HPDE6-E6E7 (cell line): ENCODE data around the gene NDUFA3.

Experiments
- DNase-seq: peaks from one replicate; pipeline ENCODE4 v3.0.0; 2011; ENCODE audit warnings: missing footprints; ENCODE audit errors: extremely low spot score

Gene NDUFA3

DNA sequence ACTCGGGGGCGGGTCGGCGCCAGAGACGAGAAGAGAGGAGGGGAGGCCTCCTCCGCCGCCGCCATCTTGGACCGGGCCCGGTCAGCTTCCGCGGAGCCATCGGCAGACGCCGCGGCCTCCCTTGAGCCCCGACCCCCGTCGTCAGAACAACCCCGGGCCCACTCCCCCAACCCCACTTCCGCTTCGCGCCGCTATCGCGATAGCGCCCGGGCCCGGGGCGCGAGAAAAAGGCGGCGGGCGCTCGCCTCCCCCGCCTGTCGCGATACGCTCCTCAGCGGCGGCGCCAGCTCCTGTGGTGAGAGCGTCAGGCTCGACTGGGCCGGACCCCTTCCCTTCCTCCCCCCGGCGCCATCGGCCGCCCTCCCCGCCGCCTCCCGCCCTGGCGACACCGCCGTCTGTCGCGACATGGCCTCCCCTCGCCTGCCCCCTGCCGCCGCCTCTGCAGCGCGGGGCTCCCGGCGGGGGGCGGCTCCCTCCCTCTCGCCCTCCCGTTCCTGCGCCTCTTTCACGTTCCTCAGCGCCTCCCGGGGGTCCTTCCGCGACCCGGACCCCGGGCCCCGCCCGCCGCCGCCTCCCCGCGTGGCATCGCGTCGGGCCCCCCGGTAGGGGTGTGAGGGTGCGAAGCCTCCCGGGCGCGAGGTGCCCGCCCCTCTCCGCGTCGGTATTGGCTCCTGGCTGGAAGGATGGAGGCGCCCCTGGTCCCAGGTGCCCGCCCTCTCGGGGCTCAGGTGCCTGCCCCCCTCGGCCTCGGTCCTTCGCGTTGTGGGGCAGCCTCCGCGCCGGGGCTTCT lies 35.2 kb downstream of the NDUFA3 start, which contains the start of gene CNOT3:
TSS of gene CNOT3 (plus strand) at position 64 of the 790 bp plus-strand sequence. CDS start 5,217 bp downstream, outside the sequence.
- no peak for DNase-seq

DNA sequence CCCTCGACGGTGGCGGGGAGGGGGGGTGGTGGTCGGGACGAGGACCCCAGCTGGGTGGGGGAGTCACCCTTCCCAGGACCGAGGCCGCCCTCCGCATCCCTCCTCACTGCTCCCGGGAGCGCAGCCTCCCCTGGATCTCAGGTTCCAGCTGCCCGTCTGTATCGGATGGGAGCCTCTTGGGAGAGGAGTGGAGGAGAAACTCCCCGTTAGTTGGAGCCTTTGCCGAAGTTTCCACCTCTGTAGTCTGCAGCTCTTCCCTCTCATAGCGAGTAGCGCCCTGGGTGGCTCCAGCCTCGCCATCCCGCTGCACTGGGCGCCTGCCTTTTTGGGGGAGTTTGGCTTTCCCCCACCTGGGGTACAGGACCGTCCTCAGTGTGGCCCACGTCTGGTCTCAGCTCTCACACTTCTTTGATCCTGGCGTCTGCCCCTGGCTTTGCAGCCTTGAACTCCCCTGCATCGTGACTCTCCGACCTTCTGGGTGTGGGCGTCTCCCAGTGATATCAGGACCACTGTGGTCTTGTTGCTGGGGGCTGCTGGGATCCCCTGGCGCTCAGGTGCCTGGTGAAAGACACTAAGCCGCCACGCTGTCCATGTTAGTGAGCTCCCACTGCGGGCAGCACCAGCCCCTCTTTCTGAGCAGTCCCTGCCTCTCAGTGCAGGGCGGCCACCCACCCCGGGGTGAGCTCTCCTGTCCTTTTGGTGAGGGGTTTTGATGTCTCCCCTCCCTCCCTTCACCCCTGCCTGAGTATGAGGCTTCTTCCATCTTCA lies 36.0 kb downstream of the NDUFA3 start:
- no peak for DNase-seq

DNA sequence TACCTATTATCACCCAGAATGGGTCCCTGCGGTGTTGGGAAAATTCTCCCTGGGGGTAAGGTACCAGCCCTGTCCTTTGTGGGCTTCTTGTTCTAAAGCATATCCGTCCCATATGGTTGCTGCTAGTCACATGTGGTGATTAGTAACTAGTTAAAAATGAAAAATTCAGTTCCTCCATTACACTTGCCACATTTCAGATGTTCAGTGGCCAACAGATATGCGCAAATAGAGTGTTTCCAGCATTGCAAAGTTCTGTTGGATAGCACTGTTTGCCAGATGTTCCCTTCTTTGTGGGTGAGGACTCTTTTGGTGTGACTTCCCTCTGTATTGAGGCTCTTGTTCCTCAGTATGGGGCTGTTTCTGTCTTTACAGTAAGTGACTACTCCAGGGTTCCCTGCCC lies 38.7 kb downstream of the NDUFA3 start:
- no peak for DNase-seq

DNA sequence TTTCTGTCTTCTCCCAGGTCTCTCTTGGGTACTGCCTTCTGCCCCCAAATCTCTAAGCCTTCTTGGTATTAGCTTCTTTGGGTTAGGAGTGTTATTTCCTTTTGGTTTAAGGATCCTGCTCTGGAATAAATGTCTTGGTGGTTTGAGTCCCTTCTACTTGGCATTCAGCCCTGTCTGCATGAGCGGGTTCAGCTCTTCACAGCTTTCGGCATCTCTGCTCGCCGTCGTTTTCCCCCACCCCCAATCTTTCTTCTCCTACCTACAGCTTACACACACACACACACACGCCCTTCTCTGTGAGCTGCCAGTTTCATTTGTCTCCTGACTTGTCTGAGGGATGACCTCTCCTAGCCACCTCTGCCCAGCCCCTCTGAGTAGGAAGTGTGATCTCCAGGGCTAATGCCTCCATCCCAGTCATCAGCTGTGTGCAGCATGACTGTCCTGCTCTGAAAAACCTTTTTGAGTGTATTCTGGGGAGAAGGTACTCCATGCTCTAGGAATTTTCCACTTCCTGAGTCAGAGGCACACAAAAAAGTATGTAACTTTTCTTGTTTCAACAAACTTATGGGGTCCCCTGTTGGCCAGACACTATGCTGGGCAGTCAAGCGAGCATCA lies 39.6 kb downstream of the NDUFA3 start:
- no peak for DNase-seq

DNA sequence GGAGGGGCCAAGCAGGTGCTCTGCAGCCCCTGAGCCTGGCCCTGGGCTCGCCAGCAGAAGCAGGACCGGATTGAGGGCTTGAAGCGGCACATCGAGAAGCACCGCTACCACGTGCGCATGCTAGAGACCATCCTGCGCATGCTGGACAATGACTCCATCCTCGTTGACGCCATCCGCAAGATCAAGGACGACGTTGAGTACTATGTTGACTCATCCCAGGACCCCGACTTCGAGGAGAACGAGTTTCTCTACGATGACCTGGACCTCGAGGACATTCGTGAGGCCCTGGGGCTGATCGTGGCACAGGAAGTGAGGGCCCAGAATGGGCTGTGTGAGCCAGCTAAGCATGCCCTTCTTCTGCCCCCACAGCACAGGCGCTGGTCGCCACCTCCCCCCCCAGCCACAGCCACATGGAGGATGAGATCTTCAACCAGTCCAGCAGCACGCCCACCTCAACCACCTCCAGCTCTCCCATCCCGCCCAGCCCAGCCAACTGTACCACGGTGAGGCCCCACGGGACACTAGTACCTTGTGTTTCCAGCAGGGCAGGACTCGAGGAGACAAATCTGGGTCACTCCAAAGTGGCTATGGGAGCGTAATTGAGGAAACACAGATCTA lies 43.0 kb downstream of the NDUFA3 start:
- no peak for DNase-seq

DNA sequence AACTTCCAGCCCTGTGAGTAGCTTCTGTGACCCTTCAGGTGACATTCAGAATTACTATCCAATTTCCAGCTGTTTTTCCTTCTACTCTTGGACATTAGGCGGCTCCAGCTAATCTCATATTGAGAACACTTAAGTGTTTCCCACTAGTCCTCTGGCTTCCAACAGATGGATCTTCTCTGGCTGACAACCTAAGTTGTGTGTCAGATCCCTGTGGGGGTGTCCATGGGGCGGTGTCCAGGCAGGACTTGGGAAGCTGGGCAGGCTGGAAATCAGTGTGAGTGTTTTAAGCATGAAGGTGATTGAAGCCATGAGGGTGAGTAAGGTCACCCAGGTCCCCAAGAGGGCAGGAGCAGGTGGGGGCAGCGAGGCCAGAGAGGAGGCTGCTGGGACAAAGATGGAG lies 45.0 kb downstream of the NDUFA3 start:
- no peak for DNase-seq

DNA sequence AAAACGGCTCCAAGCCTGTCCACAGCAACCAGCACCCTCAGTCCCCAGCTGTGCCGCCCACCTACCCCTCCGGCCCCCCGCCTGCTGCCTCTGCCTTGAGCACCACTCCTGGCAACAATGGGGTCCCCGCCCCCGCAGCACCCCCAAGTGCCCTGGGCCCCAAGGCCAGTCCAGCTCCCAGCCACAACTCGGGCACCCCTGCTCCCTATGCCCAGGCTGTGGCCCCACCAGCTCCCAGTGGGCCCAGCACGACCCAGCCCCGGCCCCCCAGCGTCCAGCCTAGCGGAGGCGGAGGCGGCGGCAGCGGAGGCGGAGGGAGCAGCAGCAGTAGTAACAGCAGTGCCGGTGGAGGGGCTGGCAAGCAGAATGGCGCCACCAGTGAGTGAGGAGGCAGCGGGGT lies 45.5 kb downstream of the NDUFA3 start:
- DNase-seq, result no peak

DNA sequence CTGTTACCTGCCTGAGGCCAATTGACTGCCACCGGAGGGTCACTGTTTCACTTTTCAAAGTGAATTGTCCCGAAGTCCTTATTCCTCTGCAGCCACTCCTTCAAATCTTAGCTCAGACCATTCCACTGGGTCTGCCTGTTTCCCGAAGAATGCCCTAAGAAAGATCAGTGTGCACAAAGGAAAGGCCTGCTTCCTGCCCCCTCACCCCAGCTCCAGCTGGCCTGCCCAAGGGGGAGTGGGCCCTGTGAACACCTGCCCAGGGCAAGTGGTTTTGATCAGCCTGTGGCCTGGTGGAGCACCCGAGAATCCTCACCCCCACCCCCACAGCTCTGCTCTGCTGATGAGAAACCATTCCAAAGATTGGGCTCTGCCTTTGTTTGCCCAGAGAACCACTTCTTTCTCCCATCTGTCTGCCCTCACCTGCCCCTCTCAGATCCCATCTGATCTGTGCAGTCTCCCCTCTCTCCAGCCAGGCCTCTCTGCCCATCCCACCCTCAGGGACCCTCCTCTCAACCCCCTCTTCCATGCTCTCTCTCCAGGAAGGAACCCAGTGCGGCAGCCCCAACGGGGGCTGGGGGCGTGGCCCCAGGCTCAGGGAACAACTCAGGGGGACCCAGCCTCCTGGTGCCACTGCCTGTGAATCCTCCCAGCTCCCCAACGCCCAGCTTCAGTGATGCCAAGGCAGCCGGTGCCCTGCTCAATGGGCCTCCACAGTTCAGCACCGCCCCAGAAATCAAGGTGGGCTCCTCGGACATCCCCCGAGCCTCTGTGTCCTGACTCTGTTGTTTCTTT lies 46.6 kb downstream of the NDUFA3 start:
- DNase-seq, result no peak

DNA sequence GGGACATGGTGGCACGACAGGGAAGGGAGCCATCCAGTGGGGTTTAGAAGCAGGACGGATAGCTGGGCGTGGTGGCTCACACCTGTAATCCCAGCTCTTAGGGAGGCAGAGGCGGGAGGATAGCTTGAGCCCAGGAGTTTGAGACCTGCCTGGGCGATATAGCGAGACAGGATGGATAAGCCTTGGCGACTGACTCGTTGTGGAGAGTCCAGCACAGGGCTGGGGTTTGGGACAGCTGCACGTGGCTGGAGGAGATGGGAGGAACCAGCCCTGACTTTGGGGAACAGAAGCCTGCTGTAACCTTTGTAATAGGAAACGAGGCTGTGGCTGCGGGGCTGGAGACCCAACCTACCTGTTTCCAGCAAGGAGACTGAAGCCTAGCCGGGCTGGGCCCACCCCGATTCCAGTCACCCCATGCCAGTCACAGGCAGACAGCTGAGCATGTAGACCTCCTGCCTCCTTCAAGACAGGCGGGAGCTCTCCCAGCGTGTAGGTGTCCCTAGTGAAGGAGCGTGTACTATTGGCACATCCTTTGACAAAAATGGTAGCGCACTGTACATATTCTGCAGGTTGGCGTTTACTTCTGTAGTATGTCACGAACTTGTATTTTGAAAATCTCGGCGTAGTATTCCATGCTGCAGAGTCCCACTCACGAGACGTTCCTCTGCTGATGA lies 48.8 kb downstream of the NDUFA3 start:
- no peak for DNase-seq

DNA sequence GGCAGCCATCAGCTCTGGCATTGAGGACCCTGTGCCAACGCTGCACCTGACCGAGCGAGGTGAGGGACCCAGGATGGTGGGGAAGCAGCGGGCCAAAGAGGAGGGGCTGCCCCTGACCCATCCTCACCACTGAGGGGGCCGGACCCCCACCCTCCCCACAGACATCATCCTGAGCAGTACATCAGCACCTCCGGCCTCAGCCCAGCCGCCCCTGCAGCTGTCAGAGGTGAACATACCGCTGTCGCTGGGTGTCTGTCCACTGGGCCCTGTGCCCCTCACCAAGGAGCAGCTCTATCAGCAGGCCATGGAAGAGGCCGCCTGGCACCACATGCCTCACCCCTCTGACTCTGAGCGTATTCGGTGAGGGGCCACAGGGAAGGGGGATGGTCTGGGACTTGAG lies 49.6 kb downstream of the NDUFA3 start:
- DNase-seq, result no peak

DNA sequence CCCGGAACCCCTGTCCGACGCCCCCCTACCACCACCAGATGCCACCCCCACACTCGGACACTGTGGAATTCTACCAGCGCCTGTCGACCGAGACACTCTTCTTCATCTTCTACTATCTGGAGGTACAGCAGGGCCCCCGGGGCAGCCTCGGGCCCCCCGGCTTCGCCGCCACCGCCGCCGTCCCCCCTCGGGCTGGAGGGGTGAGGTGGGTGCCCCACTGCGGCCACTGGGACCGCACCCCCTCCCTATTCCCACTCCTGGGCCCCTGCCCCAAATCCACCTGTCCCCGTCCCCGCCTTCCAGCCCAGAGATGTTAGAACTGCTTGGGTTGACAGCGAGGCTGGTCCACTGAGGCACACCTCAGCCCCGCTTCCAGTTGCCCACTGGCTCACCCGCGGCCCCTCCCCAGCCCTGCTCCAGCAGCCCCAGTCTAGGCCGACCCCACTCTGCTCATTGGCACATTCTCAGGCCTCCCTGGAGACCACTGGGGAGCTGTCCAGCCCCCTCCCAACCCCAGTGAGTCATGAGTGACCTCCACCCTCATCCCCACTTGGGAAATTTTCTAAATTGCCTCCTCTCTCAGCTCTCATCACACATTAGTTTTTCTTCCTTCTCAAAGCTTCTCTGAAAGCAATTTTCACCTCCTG lies 50.3 kb downstream of the NDUFA3 start:
- no peak for DNase-seq

DNA sequence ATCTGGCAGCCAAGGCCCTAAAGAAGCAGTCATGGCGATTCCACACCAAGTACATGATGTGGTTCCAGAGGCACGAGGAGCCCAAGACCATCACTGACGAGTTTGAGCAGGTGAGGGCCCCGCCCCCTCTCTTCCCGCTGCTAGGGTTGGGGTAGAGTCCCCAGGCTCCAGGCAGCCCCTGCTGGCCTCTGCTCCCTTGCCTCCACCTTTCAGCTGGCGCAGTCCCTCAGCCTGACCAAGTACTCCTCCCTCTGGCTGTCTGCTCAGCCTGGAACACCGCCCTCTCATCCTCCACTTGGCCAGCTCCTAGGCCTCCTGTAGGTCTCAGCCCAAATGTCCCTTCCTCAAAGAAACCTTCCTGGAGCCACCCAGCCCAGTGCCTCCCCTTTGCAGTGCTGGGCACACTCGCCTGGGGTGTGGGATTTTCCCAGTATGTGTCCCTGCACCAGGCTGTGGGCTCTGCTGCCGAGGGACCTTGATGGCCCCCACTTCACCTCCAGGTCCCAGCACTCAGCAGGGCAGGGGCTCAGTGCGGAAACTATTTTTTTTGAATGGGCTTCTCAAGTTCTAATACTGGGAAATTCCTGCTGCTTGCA lies 51.2 kb downstream of the NDUFA3 start:
- no peak for DNase-seq

DNA sequence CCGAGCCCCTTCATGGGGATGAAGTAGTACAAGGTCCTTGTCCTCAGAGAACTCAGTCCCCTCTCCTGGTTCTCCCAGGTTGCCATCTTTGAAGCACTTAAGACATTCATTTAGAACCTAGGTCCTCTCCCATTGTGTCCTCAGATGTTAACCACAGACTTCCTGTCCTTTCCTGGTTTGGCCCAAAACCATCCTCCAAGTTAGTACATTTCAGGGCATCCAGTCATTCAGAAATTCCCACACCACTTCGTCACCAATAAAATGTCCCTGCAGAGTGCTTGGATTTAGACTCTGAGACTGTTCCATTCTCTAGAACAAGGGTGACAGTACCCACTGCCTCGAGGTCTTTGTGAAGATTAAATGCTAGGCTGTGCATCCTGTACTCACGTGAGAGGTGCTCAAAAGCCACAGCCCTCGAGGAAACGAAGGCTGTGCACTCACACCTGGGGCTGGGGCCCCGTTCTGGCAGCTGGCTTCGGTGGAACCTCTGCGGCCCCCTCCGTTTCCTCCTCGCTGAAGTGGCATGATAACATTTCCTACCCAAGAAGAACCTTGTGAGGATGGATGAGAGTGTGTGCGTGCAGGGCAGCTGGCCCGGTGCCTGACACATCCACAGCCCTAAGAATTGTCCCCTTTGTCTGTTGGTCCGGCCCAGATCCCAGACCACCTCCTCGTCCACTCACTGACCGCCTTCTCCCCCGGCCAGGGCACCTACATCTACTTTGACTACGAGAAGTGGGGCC lies 52.1 kb downstream of the NDUFA3 start:
- no peak for DNase-seq

DNA sequence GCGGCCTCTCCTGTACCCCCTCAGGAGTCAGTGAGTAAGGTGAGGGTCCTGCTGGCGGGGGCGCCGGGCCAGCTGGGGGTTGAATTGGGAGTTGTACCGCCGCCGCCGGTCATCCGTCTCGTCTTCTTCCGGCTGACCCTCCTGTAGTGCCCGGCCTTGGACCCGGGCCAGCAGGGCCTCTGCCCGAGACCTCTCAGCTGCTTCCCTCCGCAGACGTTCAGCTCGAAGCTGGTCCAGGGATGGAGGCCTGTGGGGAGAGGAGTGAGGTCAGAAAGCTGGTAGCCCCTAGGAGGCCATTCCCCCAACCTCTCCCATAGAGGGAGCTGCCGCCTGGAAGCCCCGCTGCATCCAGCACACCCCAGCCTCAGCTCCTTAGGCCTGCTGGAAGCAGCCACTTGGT lies 53.0 kb downstream of the NDUFA3 start:
- no peak for DNase-seq

DNA sequence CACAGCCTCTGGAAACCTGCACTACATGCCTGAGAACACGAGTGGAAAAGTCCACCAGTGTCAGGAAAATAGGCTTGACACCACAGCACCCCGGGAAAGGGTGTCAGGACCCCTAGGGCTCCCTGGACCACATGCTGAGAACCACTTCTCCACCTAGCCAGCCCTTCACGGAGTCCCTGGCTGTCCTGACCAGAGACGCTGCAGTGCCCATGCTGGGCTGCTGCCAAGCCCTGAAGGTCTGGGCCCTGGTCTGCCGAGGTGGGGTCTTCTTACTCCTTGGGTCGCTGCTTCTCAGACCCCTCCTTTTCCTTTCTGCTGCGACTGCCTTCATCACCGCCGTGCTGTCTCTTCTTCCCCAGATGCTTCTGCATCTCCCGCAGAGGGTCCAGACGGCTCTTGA lies 53.8 kb downstream of the NDUFA3 start:
- DNase-seq, result no peak

DNA sequence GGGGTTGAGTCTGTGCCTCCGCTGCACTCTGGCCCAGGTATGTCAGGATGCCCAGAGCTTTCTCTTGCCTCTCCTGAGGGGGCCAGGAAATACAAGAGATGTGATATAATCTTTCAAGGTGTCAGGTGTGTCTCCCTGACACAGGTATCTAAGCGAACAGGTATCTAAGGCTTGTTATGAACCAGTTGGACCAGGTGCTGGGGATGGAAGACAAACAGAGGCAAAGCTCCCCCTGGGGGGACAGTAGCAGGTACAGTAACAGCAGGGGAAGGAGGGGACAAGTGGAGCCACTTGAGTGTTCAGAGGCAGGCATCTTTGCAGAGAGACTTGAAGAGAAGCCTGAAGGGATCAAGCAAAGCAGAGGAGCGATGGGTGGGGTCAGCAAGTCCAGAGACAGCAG lies 54.3 kb downstream of the NDUFA3 start:
- no peak for DNase-seq
